Activated CD4-positive, alpha-beta T cell treated with anti-CD3 and anti-CD28 coated beads for 4 hours (primary cell): ENCODE data around the gene SUPT3H.
"Not testable (repeated sequence)": the region's sequence is repeated elsewhere in the genome, so short reads cannot be mapped to it uniquely, and the experiment has no call there.

ENCODE experiments used
- DNase-seq, 2 donors: peaks; one replicate each; pipeline ENCODE4 v3.0.0-alpha.2; 2020

Gene SUPT3H

DNA sequence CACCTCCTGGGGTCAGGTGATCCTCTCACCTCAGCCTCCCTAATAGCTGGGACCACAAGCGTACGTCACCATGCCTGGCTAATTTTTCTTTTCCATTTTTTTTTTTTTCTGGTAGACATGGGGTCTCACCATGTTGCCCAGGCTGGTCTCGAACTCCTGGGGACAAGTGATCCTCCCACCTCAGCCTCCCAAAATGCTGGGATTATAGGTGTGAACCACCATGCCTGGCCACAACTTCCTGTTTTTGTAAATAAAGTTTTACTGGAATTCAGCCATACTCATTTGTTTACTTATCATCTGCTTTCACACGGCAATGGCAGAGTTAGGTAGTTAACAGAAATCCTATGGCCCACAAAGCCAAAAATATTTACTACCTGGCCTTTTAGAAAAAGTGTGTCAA, 57.4 kb downstream of the SUPT3H start:
- no peak for DNase-seq

DNA sequence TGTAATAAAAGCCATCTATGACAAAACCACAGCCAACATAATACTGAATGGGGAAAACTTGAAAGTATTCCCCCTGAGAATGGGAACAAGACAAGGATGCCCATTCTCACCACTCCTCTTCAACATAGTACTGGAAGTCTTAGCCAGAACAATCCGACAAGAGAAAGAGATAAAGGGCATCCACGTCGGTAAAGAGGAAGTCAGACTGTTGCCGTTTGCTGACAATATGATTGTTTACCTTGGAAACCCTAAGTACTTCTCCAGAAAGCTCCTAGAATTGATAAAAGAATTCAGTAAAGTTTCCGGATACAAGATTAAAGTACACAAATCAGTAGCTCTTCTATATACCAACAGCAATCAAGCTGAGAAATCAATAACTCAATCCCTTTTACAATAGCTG, 63.6 kb downstream of the SUPT3H start:
- no peak for DNase-seq

DNA sequence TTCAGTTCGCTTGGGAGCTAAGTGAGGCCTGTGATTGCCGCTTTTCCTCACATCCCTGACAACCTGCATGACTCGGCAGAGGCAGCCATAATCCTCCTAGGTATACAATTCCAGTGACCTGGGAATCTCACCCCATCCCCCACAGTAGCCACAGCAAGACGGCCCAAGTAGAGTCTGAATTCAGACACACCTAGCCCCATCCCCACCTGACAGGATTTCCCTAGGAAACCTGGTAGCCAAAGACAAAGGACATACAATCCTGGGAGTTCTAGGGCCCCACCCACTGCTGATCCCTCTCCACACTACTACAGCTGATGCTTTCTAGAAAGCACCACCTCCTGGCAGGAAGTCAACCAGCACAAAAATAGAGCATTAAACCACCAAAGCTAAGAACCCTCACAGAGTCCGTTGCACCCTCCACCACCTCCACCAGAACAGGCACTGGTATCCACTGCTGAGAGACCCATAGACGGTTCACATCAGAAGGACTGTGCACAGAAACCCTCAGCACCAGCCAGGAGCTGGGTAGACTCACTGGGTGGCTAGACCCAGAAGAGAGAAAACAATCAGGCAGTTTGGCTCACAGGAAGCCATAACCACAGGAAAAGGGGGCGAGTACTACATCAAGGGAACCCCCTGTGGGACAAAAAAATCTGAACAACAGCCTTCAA, 67.5 kb downstream of the SUPT3H start:
- peak in 1 of 2 donors; percentile 9 for DNase-seq

DNA sequence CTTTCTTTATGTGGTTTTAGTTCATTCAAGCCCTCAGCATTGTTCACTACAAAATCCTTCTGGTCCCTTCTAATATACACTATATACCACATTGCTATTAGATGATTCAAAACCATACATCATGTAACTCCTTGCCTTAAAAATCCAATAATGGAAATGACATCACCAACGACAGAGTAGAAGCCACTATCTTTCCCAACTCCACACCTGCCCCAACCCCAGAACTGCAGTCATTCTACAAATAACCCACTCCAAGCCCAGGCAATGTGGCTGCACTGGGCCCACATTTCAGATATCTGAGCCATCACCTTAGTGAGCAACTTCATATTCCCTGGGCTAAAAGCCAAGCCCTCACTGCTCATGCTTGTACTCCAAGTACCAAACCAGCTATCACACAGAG, 72.2 kb downstream of the SUPT3H start:
- DNase-seq = no peak

DNA sequence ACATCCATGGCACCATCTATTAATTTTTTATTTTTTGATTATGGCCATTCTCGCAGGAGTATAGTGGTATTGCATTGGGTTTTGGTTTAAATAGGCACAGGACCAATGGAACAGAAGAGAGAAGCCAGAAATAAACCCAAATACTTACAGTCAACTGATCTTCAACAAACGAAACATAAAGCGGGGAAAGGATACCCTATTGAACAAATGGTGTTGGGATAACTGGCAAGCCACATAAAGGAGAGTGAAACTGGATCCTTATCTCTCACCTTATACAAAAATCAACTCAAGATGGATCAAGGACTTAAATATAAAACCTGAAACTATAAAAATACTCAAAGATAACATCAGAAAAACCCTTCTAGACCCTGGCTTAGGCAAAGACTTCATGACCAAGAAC, 74.9 kb downstream of the SUPT3H start:
- DNase-seq = no peak

DNA sequence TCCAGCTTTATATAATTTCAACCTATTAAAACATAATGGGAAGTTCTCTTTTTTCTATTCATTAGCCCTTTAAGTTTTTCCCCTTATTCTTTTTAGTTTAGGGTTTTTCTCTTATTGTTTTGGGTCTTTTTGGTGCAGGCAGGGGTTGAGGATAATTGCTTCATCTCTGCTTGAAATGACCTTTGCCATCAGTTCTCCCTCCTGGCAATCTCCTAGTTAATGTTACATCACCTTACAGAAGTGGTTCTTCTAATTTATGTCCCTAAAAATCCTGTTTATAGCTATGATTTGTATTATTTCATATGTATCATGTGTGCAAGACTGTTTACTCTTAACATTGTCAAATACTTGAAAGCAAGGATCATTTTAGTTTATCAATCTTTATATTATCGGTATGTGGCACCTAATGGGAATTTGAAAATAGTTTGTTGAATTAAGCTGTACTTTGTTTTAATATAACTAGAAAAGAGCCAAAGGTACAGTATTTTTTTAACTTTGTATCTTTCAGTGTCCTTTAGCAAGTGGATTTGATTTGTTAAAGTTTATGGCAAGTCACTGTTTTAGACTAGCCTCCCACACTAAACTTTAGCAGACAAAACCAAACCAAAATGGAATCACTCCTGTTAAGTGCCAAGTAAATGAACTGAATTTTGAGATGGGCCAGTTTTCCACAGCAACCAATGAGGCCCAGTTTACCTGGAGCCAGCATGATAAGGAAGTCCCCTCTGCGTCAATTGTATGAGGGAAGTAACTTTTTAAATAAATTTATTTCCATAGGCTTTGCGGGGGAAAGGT, 76.2 kb downstream of the SUPT3H start:
- DNase-seq = no peak

DNA sequence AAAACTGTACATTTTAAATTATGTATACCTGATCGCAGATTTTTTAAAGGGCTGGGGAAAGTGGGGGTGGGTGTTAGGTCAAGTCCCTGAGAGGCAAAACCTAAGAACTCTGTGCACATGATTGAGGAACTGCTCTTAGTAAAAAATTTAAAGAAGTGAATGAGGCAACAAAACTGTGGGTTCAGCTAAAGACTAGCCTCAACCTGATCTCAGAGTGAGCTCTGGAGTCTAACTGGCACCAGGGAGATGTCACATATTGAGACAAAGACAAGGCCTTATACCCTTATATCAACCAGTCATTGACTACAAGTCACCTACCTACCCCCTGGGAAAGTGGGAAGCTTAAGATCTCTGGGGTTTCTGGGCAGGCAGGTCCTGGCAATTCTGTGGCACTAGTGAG, 77.0 kb downstream of the SUPT3H start:
- DNase-seq = no peak

DNA sequence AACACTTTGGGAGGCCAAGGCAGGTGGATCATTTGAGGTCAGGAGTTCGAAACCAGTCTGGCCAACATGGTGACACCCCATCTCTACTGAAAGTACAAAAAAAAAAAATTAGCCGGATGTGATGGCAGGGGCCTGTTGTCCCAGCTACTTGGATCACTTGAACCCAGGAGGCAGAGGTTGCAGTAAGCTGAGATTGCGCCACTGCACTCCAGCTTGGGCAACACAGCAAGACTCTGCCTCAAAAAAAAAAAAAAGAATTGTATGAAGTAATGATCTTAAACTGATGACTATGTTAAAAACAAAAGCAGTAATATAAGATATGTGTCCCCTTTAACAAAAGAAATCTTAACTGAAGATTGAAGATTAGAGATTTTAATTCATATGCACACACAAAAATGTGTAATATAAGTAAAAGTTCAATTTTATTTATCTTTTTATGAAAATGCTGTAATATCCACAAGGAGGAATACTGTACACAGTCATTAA, 78.6 kb downstream of the SUPT3H start:
- no peak for DNase-seq

DNA sequence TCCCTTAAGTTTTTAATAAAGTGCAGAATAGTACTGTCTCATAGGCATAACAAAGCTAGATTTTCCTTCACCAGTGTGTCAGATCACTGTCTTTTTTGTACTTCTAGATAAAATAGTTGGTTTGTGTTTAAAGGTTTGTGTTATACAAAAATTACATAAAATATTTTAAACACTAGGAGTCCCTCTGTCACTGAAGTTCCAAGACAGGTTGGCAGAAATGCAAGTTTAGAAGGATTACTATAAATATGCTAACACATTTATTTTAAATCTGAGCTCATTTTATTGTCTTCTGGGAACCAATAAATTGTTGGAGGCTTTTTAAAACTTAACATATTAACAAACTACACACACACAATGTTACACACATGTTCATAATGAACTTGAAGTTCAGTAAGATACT, 80.4 kb downstream of the SUPT3H start:
- no peak for DNase-seq

DNA sequence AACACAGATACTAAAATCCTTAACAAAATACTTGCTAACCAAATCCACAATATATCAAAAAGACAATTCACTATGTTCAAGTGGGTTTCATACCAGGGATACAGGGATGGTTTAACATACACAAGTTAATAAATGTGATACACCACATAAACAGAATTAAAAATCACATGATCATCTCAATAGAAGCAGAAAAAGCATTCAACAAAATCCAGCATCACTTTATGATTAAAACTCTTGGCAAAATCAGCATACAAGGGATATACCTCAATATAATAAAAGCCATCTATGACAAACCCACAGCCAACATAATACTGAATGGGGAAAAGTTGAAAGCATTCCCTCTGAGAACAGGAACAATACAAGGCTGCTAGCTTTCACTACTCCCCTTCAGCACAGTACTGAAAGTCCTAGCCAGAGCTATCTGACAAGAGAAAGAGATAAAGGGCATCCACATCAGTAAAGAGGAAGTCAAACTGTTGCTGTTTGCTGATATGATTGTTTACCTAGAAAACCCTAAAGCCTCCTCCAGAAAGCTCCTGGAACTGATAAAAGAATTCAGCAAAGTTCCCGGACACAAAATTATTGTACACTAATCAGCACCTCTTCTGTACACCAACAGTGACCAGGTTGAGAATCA, 83.6 kb downstream of the SUPT3H start:
- DNase-seq = not testable (repeated sequence)

DNA sequence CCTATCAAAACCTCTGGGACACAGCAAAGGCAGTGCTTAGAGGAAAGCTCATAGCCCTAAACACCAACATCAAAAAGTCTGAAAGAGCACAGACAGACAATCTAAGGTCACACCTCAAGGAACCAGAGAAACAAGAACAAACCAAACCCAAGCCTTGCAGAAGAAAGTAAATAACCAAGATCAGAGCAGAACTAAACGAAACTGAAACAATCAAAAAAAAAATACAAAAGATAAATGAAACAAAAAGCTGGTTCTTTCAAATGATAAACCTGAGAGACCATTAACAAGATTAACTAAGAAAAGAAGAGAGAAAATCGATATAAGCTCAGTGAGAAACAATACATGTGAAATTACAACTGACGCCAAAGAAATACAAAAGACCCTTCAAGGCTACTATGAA, 84.4 kb downstream of the SUPT3H start:
- DNase-seq = no peak

DNA sequence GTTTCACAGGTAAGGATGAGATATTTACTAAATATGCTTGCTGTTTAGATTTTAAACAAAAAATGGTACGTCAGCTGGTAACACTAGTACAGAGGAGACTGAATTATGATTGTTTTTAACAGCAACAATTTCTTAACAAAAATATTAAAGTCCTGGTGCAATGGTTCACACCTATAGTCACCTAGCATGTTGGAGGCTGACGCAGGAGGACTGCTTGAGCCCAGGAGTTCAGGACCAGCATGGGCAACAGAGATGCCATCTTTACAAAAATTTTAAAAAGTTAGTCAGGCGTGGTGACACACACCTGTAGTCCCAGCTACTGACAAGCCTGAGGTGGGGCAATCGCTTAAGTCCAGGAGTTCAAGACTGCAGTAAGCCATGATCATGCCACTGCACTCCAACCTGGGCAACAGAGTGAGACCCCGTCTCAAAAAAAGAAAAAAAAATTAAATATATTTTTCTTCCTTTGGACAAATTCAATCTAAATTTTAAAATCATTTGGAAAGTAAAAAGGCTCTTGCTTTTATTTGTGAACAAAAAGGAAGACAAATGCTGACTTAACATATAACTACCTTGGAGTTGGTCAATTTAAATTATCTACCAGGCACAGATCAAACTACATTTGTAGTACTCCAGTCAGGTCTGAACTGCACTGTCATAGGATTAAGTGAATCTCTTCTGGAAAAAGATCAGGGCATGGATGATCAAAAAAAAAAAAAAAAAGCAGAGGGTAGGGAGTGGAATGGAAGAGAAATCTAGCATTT, 87.8 kb downstream of the SUPT3H start:
- DNase-seq = no peak

DNA sequence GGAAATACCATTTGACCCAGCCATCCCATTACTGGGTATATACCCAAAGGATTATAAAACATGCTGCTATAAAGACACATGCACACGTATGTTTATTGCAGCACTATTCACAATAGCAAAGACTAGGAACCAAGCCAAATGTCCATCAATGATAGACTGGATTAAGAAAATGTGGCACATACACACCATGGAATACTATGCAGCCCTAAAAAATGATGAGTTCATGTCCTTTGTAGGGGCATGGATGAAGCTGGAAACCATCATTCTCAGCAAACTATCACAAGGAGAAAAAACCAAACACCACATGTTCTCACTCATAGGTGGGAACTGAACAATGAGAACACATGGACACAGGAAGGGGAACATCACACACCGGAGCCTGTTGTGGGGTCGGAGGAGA, 91.0 kb downstream of the SUPT3H start:
- DNase-seq = not testable (repeated sequence)

DNA sequence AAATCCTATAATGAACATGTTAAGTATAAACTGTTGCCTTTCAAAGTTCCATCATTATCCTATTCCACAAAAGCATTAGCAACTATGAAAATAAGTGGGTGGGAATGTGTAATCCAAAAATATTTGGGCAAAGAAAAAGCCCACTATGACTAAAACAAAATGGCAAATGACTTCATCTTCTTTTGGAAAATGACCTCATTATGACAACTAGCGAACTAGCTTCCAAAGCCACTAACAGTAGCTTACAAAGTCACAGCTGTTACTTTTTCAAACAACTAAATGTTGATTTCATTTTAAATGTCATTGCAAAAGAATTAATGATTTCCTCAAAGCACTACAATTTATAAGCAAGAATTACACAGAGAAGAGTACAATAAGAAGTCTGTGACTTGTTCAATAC, 99.4 kb downstream of the SUPT3H start:
- DNase-seq = no peak

DNA sequence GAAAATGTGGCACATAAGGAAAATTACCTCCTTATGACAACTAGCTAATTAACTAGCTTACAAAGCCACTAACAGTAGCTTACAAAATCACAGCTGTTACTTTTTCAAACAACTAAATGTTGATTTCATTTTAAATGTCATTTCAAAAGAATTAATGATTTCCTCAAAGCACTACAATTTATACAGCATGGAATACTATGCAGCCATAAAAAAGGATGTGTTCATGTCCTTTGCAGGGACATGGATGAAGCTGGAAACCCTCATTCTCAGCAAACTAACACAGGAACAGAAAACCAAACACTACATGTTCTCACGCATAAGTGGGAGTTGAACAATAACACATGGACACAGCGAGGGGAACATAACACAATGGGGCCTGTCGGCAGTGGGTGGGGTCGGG, 100.0 kb downstream of the SUPT3H start:
- DNase-seq = not testable (repeated sequence)

DNA sequence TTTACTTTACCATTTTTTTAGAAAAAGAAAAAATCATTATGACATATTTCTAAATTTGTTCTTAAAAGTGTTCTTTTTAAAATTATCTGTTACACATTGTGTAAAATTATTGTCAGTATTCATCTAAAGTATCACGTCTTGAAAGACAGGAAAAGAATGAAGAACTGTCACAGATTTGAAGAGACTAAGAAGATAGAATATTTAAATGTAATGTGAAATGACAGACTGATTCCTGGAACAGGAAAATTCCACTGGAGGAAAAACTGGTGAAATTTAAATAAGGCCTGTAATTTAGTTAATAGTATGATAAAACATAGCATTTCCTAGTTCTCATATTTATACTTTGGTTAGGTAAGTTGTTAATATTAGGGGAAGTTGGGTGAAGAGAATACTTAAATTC, 102.4 kb downstream of the SUPT3H start:
- DNase-seq = no peak

DNA sequence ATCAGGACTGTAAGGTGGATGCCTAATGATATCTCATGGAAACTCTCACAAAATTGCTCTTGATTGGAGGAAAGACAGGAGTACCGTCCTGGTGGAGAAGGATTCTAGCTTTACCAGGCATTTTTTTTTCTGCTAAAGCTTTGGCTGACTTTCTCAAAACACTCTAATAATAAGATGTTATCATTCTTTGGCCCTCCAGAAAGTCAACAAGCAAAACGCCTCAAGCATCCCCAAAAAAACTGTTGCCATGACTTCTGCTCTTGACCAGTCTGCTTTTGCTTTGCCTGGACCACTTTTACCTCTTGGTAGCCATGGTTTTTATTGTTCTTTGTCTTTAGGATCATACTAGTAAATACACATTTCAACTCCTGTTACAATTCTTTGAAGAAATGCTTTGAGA, 105.1 kb downstream of the SUPT3H start:
- no peak for DNase-seq

DNA sequence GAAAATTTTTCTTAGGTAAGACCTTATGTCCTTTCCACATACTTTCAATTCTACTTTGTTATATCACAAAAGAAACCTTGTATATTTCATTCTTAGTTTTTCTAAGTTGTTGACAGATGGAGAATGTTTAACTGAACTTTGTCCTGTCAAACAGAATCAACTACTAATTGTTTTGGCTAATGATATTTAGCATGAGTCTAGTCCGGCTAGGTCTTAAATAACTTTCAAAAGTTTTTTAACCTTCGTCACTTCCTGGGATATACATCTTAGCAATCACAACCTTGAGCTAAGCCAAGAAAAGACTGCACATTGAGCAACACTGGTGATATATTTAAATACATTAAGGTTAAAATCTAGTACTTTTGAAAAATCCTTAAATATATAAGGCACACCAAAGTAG, 112.5 kb downstream of the SUPT3H start:
- DNase-seq = no peak

DNA sequence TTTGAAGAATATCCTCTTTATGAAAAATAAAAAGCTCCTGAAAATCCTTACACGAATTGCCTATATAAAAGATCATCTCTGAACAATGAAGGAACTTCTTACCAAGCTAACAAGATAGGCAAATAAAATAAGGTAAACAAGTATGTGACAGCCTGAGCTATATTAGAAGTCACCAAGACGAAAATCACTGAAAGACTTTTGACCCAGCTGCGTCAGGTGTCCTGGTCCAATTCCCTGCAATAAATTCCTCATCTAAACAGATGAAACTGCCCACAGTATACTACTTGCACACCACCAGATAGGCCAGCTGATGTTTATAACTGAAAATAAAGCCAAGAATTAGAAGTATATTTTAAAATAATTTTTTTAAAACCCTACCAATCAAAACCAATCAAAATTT, 117.0 kb downstream of the SUPT3H start:
- no peak for DNase-seq

DNA sequence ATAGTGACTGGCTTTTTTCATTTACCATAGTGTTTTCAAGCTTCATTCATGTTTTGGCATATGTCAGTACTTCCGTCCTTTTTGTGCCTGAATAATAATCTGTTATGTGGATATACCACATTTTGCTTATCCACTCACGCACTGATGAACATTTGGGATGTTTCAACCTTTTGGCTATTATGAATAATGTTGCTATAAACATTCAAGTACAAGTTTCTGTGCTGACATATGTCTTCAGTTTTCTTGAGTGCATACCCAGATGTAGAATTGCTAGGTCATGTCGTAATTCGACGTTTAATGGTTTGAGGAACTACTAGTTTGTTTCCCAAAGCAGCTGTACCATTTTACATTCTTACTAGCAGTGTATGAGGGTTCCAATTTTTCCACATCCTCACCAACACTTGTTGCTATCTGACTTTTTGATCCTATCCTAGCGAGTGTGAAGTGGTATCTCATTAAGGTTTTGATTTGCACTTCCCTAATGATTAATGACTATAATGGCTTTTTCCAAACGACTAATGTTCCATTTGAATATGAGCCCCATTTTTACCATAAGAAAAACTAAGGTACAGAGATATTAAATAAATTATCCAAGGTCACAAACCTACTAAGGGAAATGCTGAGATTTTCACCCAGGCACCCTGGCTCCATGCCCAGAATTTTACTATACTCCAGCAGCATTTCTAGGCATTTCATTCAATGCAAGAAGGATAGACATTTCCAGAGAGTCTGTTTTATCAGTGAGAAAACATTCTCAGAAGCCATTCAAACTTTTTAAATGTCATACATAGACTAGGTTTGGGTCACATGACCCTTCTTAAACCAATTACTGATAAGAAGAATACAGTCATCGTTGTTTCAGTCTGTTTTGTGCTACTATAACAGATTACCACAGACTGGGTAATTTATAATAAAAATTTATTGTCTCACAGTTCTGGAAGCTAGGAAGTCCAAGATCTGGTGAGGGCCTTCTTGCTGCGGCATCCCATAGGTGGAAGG, 120.7 kb downstream of the SUPT3H start:
- no peak for DNase-seq

DNA sequence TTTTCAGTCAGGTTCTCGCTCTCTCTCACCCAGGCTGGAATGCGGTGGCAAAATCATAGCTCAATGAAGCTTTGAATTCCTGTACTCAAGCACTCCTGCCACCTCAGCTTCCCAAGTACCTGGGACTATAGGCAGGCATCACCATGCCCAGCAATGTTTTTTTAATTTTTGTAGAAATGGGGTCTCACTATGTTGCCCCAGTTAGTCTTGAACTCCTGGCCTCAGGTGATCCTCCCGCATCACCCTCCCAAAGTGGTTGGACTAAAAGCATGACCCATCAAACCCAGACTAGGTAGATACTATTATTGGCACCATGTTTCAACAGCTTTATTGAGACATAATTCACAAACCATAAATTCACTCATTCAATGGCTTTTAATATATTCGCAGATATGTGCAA, 122.3 kb downstream of the SUPT3H start:
- DNase-seq = no peak

DNA sequence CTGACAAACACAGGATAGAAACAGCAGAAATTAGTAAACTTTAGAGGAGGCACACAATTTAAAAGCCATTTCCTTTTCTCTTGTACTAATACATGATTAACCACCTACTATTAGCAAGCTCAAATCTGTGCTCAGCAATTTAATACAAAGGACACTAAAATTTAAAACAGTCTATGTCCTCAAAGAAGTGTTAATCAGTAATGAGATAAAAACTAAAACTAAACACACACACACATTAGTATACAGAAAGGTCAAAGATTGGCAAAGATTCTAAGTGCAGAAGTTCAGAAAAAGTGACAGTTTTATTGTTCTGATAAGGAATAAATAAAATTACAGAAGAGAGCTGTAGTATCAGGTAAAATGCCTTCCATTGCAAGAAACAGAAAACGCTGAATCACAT, 123.5 kb downstream of the SUPT3H start:
- DNase-seq = no peak
